ENCODE measurements around the gene PTBP3.
"Not testable (repeated sequence)": the region's sequence is repeated elsewhere in the genome, so short reads cannot be mapped to it uniquely, and the experiment has no call there.

The PTBP3 gene

GRCh38 chr9:112200711-112201110 lies 132.7 kb downstream of the PTBP3 start:
- DNase-seq (ENCODE audit: low read depth): no peak

- no peak for DNase-seq (ENCODE audit: low read depth)
Measured at GRCh38 chr9:112198646-112199045, 134.8 kb downstream of the PTBP3 start.

- no peak for DNase-seq (ENCODE audit: low read depth)
Measured at GRCh38 chr9:112194969-112195431, 138.4 kb downstream of the PTBP3 start.

- DNase-seq (ENCODE audit: low read depth): no peak
Measured at GRCh38 chr9:112193572-112194288, 139.7 kb downstream of the PTBP3 start.

- not testable (repeated sequence) for DNase-seq (ENCODE audit: low read depth)
Measured at GRCh38 chr9:112190320-112190719, 143.1 kb downstream of the PTBP3 start.

GRCh38 chr9:112188884-112189283 lies 144.5 kb downstream of the PTBP3 start:
- DNase-seq (ENCODE audit: low read depth): no peak

GRCh38 chr9:112187404-112187803 lies 146.0 kb downstream of the PTBP3 start:
- no peak for DNase-seq (ENCODE audit: low read depth)

GRCh38 chr9:112186695-112187094 lies 146.7 kb downstream of the PTBP3 start:
- DNase-seq (ENCODE audit: low read depth): no peak

GRCh38 chr9:112184946-112185345 lies 148.5 kb downstream of the PTBP3 start:
- no peak for DNase-seq (ENCODE audit: low read depth)

GRCh38 chr9:112184221-112184620 lies 149.2 kb downstream of the PTBP3 start:
- DNase-seq (ENCODE audit: low read depth): no peak

GRCh38 chr9:112180387-112180881 lies 153.0 kb downstream of the PTBP3 start:
- DNase-seq (ENCODE audit: low read depth): peak; percentile 67

GRCh38 chr9:112179816-112180215 lies 153.6 kb downstream of the PTBP3 start:
- DNase-seq (ENCODE audit: low read depth): no peak

- DNase-seq (ENCODE audit: low read depth): no peak
Measured at GRCh38 chr9:112176524-112176923, 156.9 kb downstream of the PTBP3 start.

GRCh38 chr9:112175796-112176315 lies 157.6 kb downstream of the PTBP3 start:
- DNase-seq (ENCODE audit: low read depth): no peak

- DNase-seq (ENCODE audit: low read depth): peak; percentile 74
Measured at GRCh38 chr9:112174965-112175795, 158.2 kb downstream of the PTBP3 start, which contains the start of gene SUSD1. TSS of gene SUSD1 (minus strand) at chr9:112175297. CDS start at chr9:112175235, 62 bp downstream.

- peak; percentile 68 for DNase-seq (ENCODE audit: low read depth)
Measured at GRCh38 chr9:112174222-112174964, 159.0 kb downstream of the PTBP3 start.

- no peak for DNase-seq (ENCODE audit: low read depth)
Measured at GRCh38 chr9:112173489-112174221, 159.8 kb downstream of the PTBP3 start.

GRCh38 chr9:112170968-112171367 lies 162.5 kb downstream of the PTBP3 start:
- no peak for DNase-seq (ENCODE audit: low read depth)

- no peak for DNase-seq (ENCODE audit: low read depth)
Measured at GRCh38 chr9:112170235-112170634, 163.2 kb downstream of the PTBP3 start.

- DNase-seq (ENCODE audit: low read depth): no peak
Measured at GRCh38 chr9:112169368-112169767, 164.1 kb downstream of the PTBP3 start.

- no peak for DNase-seq (ENCODE audit: low read depth)
Measured at GRCh38 chr9:112168197-112168596, 165.2 kb downstream of the PTBP3 start.
